Activated CD8-positive, alpha-beta T cell treated with anti-CD3 and anti-CD28 coated beads for 36 hours (primary cell): ENCODE measurements around the gene CYLD. TPM values are rescaled to one million over a fixed set of nuclear protein-coding genes. Genes with fewer than 3 reads are reported as not detected.

Experiments
- ATAC-seq: fragments of 200-7000 bp; cut with Tn5 transposase; one replicate; pipeline ENCODE4 v1.10.0; 2021; ENCODE audit warnings: mild to moderate bottlenecking, moderate library complexity
- CTCF ChIA-PET: fragments of 350-600 bp; sonication (Branson Sonifier 250); formaldehyde crosslinking; loops from one replicate; lab custom pipeline; 2021; ENCODE audit warnings: antibody characterized with exemption; lab: Charles Lee
- POLR2A ChIA-PET: fragments of 350-600 bp; sonication (Branson Sonifier 250); formaldehyde crosslinking; loops from one replicate; lab custom pipeline; 2021; ENCODE audit warnings: antibody characterized with exemption; lab: Charles Lee
- DNase-seq: peaks from one replicate; pipeline ENCODE4 v3.0.0-alpha.2; 2020
- H3K27ac Mint-ChIP-seq: one replicate; pipeline ENCODE4 v1.8.0; 2021; ENCODE audit warnings: mild to moderate bottlenecking, mixed read lengths
- H3K27me3 Mint-ChIP-seq: one replicate; pipeline ENCODE4 v1.8.0; 2021; ENCODE audit warnings: mixed read lengths
- H3K36me3 Mint-ChIP-seq: one replicate; pipeline ENCODE4 v1.8.0; 2021; ENCODE audit warnings: low read depth, mixed read lengths
- H3K4me1 Mint-ChIP-seq: one replicate; pipeline ENCODE4 v1.8.0; 2021; ENCODE audit warnings: low read depth, mixed read lengths
- H3K4me3 Mint-ChIP-seq: one replicate; pipeline ENCODE4 v1.8.0; 2021; ENCODE audit warnings: mild to moderate bottlenecking, moderate library complexity, mixed read lengths
- H3K9me3 Mint-ChIP-seq: one replicate; pipeline ENCODE4 v1.8.0; 2021; ENCODE audit warnings: mixed read lengths
- CTCF ChIP-seq: fragments of 200-600 bp; IDR thresholded peaks from one replicate; pipeline ENCODE4 v1.8.0; 2022; ENCODE audit warnings: antibody characterized with exemption, mild to moderate bottlenecking
- intact Hi-C: fragments of 100-400 bp; cut with micrococcal nuclease; formaldehyde crosslinking; loops from one replicate; pipeline ENCODE4 v1.10.0; 2022
- total RNA-seq, 2 experiments: library from RNA; stranded (reverse); gene quantifications; one replicate each; pipeline ENCODE4 v1.2.3, GENCODE V29; 2021

Gene CYLD
- total RNA-seq, 2 experiments from 2014 or later = 86.4 to 94.4 TPM

DNA sequence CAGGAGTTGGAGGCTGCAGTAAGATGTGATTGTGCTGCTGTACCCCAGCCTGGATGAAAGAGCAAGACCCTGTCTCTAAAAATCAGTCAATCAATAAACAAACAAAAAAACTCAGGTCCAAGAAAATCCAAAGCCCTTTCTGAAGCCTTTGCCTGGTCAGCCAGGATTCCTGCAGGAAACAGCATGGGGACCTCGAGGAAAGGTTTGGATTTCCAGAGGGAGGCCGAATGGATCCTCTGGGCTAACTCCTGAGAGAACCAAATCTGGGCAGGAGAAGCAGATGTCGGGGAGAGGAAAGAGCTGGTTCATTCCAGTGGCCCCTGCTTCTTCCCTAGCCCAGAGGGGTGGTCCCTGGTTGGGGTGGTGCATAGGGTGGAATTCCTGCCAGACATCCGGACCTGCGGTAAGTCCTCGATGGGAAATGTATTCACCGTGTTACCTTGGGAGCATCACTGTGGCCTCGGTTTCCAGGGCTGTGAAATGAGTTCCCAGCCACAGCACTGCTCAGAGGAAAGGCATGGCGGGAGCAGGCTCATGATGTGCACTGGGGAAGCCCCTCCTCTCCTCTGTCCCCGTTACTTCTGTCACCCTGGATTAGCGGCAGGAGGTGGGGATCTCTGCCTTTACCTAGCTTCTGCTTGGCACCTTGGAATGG, 75.1 kb downstream of the CYLD start:
- ATAC-seq = no peak

DNA sequence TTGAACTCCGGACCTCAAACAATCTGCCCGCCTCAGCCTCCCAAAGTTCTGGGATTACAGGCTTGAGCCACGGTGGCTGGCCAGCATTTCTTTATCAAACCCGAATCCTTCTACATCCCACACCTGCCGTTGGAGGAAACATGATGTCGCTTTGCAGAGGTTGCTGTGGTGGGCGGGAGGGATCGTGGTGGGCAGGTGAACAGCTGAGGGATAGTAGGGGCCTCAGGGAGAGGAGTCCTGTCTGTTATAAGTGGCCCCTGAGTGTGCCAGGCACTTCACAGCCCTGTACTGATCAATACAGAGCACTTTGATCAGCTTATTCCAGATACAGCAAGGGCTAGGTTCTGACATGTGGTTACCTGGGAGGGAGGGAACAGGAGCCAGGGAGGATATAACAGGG, 76.5 kb downstream of the CYLD start:
- no peak for ATAC-seq
- POLR2A ChIA-PET = no interaction called here
- intact Hi-C loops = no loop called here

More for the DNA sequence above, 75.1 kb downstream of the CYLD start:
- no peaks in the 10 kb centered on the region for H3K9me3 Mint-ChIP-seq
- CTCF ChIA-PET = interaction anchor here (3.8 kb wide), 1 partner anchor 11 kb away, joined by 27 read pairs; no protein-coding TSS in a partner anchor
- H3K36me3 Mint-ChIP-seq = no peaks in the 10 kb centered on the region
- no peak for TF ChIP-seq CTCF
- H3K27me3 Mint-ChIP-seq = peaks cover 1% of the 10 kb centered on the region
- no peak for DNase-seq
- intact Hi-C loops = no loop called here
- no peak overlapping the region for H3K27ac Mint-ChIP-seq
- no peaks in the 10 kb centered on the region for H3K4me1 Mint-ChIP-seq
- POLR2A ChIA-PET = no interaction called here
- H3K4me3 Mint-ChIP-seq = no peak overlapping the region

GRCh38 chr16:50819706-50820105, 77.8 kb downstream of the CYLD start:
- no peaks in the 10 kb centered on the region for H3K9me3 Mint-ChIP-seq
- DNase-seq (no peak), ATAC-seq (no peak)
- H3K27me3 Mint-ChIP-seq = no peaks in the 10 kb centered on the region
- H3K4me1 Mint-ChIP-seq = no peaks in the 10 kb centered on the region
- no peaks in the 10 kb centered on the region for H3K36me3 Mint-ChIP-seq
- intact Hi-C loops = no loop called here
- no peak overlapping the region for H3K27ac Mint-ChIP-seq
- ChIA-PET POLR2A (no interaction called here), CTCF (interaction anchor here (3.8 kb wide), 1 partner anchor 14 kb away, joined by 27 read pairs; no protein-coding TSS in a partner anchor)
- no peak overlapping the region for H3K4me3 Mint-ChIP-seq
- no peak for TF ChIP-seq CTCF

More for the DNA sequence above, 76.5 kb downstream of the CYLD start:
- H3K27ac Mint-ChIP-seq = no peak overlapping the region
- H3K27me3 Mint-ChIP-seq = no peaks in the 10 kb centered on the region
- H3K4me3 Mint-ChIP-seq = no peak overlapping the region
- no peaks in the 10 kb centered on the region for H3K9me3 Mint-ChIP-seq
- H3K36me3 Mint-ChIP-seq = no peaks in the 10 kb centered on the region
- no peak for DNase-seq
- TF ChIP-seq CTCF = no peak
- CTCF ChIA-PET = interaction anchor here (3.8 kb wide), 1 partner anchor 12 kb away, joined by 27 read pairs; no protein-coding TSS in a partner anchor
- no peaks in the 10 kb centered on the region for H3K4me1 Mint-ChIP-seq

- no peaks in the 10 kb centered on the region for H3K9me3 Mint-ChIP-seq
- H3K27me3 Mint-ChIP-seq = peaks cover 2% of the 10 kb centered on the region
- ChIA-PET CTCF (interaction anchor here (2.7 to 3.7 kb wide), 2 partner anchors 9 to 15 kb away, joined by 9 to 15 read pairs; no protein-coding TSS in a partner anchor), POLR2A (no interaction called here)
- H3K4me1 Mint-ChIP-seq = no peaks in the 10 kb centered on the region
- no peak for ATAC-seq
- no peak overlapping the region for H3K27ac Mint-ChIP-seq
- DNase-seq = no peak
- intact Hi-C loops = no loop called here
- TF ChIP-seq CTCF = no peak
- H3K4me3 Mint-ChIP-seq = no peak overlapping the region
- H3K36me3 Mint-ChIP-seq = no peaks in the 10 kb centered on the region
Measured at GRCh38 chr16:50820225-50820624, 78.3 kb downstream of the CYLD start.

GRCh38 chr16:50821586-50821985, 79.7 kb downstream of the CYLD start:
- ATAC-seq (no peak), DNase-seq (no peak)
- H3K27ac Mint-ChIP-seq = no peak overlapping the region
- intact Hi-C loops = no loop called here
- H3K4me1 Mint-ChIP-seq = no peaks in the 10 kb centered on the region
- no peak overlapping the region for H3K4me3 Mint-ChIP-seq
- POLR2A ChIA-PET = no interaction called here
- peaks cover 4% of the 10 kb centered on the region for H3K27me3 Mint-ChIP-seq
- TF ChIP-seq CTCF = no peak
- H3K9me3 Mint-ChIP-seq = no peaks in the 10 kb centered on the region
- CTCF ChIA-PET = interaction anchor here (2.7 to 3.7 kb wide), 2 partner anchors 10 to 16 kb away, joined by 9 to 15 read pairs; no protein-coding TSS in a partner anchor
- no peaks in the 10 kb centered on the region for H3K36me3 Mint-ChIP-seq
